HG03159 (cell line): ENCODE data around the gene TTC39C.

Source experiments
- ATAC-seq: cut with Tn5 transposase; IDR thresholded peaks from one replicate; pipeline ENCODE4 v1.9.1; 2021; ENCODE audit warnings: mild to moderate bottlenecking, moderate library complexity; ENCODE audit not compliant: unreplicated experiment

The TTC39C gene

GRCh38 chr18:24075767-24076597, 61.4 kb downstream of the TTC39C start:
- ATAC-seq, result no peak

DNA sequence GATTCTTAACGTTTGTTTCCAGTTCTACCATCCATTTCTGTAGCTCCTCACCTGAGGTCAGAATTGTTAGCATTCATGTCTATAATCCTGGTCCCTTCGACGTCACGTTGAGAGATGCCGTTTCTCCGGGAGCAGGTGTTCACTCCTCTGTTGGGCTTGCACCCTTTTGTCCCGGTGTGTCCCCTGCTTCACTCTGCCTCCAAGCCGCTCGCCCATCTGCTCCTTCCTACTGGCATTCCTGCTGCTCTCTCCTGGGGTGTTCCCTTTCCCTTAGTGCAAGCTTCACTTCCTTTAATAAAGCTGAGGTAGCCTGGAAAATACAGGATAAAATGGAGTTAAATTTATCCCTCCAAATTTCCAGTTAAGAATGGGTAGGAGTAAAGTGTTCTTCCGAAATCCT, 62.4 kb downstream of the TTC39C start:
- no peak for ATAC-seq

DNA sequence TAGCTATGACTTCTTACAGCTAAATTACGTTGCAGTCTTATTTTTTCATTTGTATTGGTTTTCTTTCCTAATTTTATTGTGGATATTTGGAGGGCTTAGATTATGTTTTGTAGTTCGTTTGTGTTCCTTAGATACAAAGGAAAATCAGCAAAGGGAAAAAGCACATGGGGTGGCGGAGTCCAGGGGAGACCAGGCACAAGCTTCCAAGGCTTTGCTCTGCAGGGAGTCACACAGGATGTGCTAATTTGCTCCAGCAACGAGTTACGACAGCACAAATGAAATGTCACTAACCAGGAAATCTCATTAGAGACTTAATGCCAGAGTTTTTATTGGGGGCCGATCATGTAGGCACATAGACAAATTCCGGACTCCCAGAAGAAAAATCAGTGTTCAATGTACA, 63.8 kb downstream of the TTC39C start:
- ATAC-seq, result no peak

- ATAC-seq, result no peak
Observed at GRCh38 chr18:24080861-24081260, 66.3 kb downstream of the TTC39C start.

GRCh38 chr18:24083550-24083949, 69.0 kb downstream of the TTC39C start:
- ATAC-seq, result no peak

DNA sequence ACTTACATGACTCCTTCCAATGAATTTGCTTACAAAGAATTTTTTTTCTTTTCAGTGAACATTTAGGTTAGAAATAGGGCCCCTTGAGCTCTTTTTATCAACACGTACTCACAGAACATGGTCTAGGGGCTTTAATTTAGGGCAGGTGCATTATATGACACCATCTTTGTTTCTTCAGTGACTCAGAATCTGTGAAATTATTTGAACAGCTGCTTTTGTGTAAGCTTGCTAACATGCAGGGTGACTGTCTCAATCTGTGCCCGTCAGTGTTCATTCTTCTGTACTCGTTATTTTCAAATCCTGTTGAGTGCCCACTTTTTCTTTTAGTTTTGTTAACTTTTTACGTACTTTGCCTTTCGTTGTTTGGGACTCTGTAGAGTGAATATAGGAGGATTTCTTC, 71.5 kb downstream of the TTC39C start:
- no peak for ATAC-seq

DNA sequence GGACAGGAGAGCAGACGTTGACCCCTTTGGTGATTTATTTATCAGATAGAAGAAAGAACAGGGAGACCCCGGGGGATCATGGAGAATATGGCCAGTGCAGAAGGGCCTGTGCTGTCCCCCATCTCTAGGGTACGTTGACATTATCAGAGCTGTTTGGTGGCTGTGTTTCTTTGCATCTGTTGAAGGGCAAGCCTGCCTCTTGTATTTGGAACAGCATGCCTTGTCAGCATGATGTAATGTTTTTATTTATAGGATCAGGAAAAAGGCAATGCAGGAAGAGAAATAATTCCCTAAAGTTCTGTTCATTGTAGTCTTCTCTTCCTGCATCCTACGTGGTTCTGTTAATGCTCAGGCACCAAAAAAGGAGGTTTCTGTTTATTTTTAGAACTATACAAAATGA, 74.5 kb downstream of the TTC39C start:
- ATAC-seq, result no peak

DNA sequence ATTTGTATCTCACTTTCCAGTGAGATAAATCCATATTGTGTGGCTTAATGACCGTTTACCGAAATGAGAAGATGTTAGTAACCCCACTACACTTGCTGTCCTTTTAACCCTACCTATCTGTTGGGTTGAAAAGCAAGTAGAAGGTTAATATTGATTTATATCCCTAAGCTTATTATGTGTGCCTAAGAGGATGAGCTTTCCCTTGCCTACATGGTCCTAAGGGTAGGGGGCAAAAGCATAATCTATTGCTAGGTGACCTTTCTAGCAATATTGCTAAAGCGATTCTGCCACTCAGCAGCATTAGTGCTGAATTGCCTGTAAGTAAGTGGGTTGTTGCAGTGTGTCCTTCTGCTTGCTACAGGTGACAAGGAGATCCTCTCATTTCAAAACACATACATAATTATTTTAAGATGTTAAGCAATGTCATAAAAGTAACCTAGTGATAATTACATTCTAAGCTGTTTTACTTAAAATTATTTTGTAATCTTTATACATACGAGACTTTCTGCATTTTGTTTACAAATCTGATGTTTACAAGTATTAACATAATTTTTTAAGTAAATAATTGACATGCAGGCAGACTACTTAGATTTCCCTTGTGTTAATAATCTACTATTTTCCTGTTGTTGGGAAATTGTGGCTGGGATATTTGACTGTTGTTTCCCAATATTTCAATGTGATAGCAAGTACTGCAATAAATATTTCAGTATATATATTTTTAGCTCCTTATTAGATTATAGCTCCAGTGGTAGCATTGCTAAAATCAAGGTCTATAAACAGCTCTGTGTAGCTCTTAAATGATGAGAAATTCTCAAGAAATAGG, 75.2 kb downstream of the TTC39C start:
- no peak for ATAC-seq

- no peak for ATAC-seq
Observed at GRCh38 chr18:24090876-24091275, 76.3 kb downstream of the TTC39C start.

GRCh38 chr18:24094561-24094960, 80.0 kb downstream of the TTC39C start:
- ATAC-seq, result no peak

DNA sequence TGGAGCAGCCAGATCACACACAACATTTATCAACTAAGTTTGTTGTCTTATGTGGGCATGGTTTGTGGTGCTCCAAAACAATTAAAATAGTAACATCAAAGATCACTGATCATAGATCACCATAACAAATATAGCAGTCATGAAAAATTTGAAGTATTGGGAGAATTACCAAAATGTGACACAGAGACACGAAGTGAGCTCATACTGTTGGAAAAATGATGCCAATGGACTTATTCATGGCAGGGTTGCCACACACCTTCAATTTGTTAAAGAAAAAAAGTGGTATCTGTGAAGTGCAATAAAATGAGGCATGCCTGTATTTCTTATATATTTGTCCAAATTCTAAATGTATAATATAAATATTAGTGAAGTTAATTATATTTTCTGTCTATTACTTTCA, 81.4 kb downstream of the TTC39C start:
- ATAC-seq, result no peak

DNA sequence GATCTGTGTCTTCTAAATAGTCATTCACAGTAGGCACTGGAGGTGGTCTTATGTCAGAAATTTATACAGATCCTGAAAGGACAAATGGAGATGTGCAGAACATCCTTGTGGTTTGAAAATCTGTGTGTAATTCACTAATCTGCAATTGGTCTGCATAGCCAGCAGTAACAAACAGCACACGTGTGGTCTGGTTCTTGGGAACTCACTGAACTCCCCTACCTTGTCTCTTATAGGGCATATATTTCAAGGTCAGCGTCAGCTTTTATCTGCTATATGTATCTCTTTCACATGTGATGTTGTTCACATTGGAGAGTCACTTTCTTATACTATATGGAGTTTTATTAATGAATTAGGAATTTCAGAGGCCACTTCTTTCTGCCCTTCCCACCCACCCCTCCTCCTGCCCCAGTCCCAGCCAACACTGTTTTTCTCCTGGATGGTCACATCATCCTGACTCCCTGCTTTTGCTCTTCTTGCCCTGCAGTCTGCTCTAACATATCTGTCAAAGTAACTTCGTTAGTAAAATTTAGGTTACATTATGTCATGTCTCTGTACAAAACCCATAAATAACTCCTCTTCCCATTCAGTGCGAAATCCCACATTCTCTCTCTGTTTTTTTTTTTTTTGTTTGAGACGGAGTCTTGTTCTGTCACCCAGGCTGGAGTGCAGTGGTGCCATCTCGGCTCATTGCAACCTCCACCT, 88.9 kb downstream of the TTC39C start:
- no peak for ATAC-seq

GRCh38 chr18:24104486-24104885, 89.9 kb downstream of the TTC39C start:
- no peak for ATAC-seq

- no peak for ATAC-seq
Observed at GRCh38 chr18:24108641-24109040, 94.1 kb downstream of the TTC39C start.

DNA sequence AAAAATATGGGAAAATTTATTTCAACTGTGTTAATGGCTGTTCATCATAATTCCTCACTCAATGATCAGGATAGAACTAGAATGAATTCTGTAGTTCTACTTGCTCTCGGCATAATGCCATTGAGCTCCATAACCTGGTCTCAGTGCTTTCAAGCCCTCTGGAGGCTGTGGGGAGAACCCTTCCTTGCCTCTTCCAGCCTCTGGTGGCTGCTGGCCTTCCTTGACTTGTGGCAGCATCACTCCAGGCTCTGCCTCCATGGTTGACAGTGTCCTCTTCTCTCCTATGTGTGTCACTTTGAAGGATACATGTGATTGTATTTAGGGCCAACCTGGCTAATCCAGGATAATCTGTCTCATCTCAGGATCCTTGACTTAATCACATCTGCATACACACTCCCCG, 97.4 kb downstream of the TTC39C start:
- no peak for ATAC-seq

DNA sequence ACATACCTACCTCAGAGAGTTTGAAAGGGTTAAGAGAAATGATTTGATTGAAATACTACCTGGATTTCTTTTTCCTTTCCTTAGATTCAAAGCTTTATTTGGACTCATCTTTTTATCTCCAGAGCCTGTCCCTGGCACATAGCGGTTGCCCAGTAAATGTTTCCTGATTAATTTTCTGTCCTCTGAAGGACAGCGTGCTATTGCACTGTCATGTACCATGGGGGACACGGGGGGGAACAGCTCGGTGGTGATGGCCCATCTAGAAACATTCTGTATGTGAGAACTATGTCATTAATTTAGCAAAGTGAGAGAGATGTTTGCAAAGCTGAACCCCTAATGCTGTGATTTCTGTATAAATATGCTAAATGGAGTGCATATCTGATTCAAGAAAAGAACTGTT, 97.9 kb downstream of the TTC39C start:
- ATAC-seq, result no peak

- no peak for ATAC-seq
Observed at GRCh38 chr18:24112874-24113615, 98.5 kb downstream of the TTC39C start.

- no peak for ATAC-seq
Observed at GRCh38 chr18:24114924-24115549, 100.5 kb downstream of the TTC39C start.

DNA sequence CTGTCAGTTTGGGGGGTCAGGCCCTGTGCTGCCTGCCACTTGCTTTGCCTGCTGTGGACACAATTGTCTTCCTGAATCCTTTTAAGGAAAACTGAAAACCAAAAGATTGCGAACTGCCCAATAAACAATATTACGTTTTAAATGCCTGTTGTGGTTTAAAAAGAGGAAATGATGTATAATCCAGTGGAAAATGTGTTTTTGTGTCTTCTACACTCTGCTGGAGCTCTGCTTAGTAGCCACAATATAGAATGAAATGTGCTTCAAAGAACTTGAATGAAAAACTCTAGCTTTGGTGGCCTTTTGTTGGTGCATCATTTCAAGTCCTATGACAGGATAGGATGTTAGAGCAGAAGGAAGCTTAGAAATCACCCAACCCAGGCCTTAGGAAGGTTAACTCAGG, 101.1 kb downstream of the TTC39C start:
- ATAC-seq, result no peak
